Upper lobe of left lung (tissue), 6 donors: Measurements from ENCODE around the gene NOD1. TPM values are rescaled to one million over a fixed set of nuclear protein-coding genes. Genes with fewer than 3 reads are reported as not detected.
"Not testable (repeated sequence)": the region's sequence is repeated elsewhere in the genome, so short reads cannot be mapped to it uniquely, and the experiment has no call there.

Experiments
- ATAC-seq, 2 donors: fragments of 200-7000 bp; cut with Tn5 transposase; one replicate each; pipeline ENCODE4 v1.9.1; 2022; ENCODE audit warnings: mild to moderate bottlenecking in 2 of 2, moderate library complexity in 2 of 2; ENCODE audit not compliant: low FRiP score in 2 of 2
- DNase-seq, 2 donors: peaks; one replicate each; pipeline ENCODE4 v3.0.0-alpha.2; 2019 to 2020
- H3K27ac ChIP-seq, 4 donors: fragments of 200-600 bp; sonication (generic); one replicate each; pipeline ENCODE4 v1.5.1; 2016 to 2019
- H3K27me3 ChIP-seq, 4 donors: fragments of 200-600 bp; sonication (generic); one replicate each; pipeline ENCODE4 v1.5.1; 2017 to 2019
- H3K36me3 ChIP-seq, 4 donors: fragments of 200-600 bp; sonication (generic); one replicate each; pipeline ENCODE4 v1.5.1; 2016 to 2019
- H3K4me1 ChIP-seq, 4 donors: fragments of 200-600 bp; sonication (generic); one replicate each; pipeline ENCODE4 v1.5.1; 2018 to 2019
- H3K4me3 ChIP-seq, 4 donors: fragments of 200-600 bp; sonication (generic); one replicate each; pipeline ENCODE4 v1.5.1; 2017 to 2019; ENCODE audit warnings: mild to moderate bottlenecking in 2 of 4, moderate library complexity in 1 of 4
- H3K9me3 ChIP-seq, 4 donors: fragments of 200-600 bp; sonication (generic); one replicate each; pipeline ENCODE4 v1.5.1; 2018 to 2019
- EP300 ChIP-seq, 4 donors: sonication (generic); formaldehyde crosslinking; IDR thresholded peaks; one replicate each; pipeline ENCODE4 v1.5.1; 2017; ENCODE audit warnings: antibody characterized with exemption in 4 of 4, control low read depth in 2 of 4
- POLR2A ChIP-seq, 4 donors: fragments of 450-650 bp; IDR thresholded peaks; one replicate each; pipeline ENCODE4 v1.5.1; 2016 to 2017; ENCODE audit warnings: antibody characterized with exemption in 4 of 4, mild to moderate bottlenecking in 2 of 4
- POLR2AphosphoS5 ChIP-seq, 2 donors: sonication (generic); formaldehyde crosslinking; IDR thresholded peaks; one replicate each; pipeline ENCODE4 v1.5.1; 2017; ENCODE audit warnings: antibody characterized with exemption in 2 of 2
- WGBS, 2 donors: methylation state at CpG; one replicate each; pipeline ENCODE4 v1.1.5; 2017 to 2018; 5-methylcytosine and 5-hydroxymethylcytosine counted together
- total RNA-seq, 6 donors: library from RNA; depleted of rRNA in 4 of 6; stranded (reverse); fragments of >200 nt in 4 of 6; gene quantifications; one replicate each; pipeline versions ENCODE4 v1.1.0 to v1.2.1, GENCODE V29; 2016 to 2021
- TF ChIP-seq, protein P1 (sequence below), 6 experiments: fragments of 450-650 bp in 4 of 6; fragments of 200-600 bp in 2 of 6; sonication (generic) in 2 of 6; IDR thresholded peaks; one replicate each; pipeline ENCODE4 v1.5.1; 2016 to 2019; ENCODE audit warnings: antibody characterized with exemption in 6 of 6
- donor health status: DM: no; HTN: no; CAD: no; lungs with moderate emphysema.
- donor health status: DM: no; HTN: yes; CAD: no; lungs with severe emphysema.

The NOD1 gene
- total RNA-seq, 6 donors from 2014 or later, result 24.7 to 71.2 (median 38.0) TPM

DNA sequence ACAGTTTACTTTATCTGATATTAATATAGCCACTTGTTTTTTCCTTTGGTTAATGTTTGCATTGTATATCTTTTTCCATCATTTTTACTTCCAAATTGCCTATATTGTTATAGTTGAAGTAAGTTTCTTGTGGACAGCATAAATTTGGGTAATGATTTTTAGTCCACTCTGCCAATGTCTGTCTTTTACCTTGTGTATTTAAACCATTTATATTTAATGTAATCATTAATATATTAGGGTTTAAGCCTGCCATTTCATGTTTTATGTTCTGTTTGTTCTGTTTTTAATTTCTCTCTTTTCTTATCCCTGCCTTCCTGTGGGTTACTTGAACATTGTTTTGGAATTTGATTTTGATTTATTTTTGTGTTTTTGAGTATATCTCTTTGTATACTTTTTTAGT lies 12.8 kb upstream of the NOD1 start:
- TF ChIP-seq POLR2A (IDR thresholded peaks at IDR 0.05), result no peak
- TF ChIP-seq, protein P1, sequence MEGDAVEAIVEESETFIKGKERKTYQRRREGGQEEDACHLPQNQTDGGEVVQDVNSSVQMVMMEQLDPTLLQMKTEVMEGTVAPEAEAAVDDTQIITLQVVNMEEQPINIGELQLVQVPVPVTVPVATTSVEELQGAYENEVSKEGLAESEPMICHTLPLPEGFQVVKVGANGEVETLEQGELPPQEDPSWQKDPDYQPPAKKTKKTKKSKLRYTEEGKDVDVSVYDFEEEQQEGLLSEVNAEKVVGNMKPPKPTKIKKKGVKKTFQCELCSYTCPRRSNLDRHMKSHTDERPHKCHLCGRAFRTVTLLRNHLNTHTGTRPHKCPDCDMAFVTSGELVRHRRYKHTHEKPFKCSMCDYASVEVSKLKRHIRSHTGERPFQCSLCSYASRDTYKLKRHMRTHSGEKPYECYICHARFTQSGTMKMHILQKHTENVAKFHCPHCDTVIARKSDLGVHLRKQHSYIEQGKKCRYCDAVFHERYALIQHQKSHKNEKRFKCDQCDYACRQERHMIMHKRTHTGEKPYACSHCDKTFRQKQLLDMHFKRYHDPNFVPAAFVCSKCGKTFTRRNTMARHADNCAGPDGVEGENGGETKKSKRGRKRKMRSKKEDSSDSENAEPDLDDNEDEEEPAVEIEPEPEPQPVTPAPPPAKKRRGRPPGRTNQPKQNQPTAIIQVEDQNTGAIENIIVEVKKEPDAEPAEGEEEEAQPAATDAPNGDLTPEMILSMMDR (IDR thresholded peaks at IDR 0.05), result no peak
- Histone ChIP-seq H3K36me3 (peaks cover 0 to 1% (median under 1%) of the 10 kb centered on the region in 4 donors), H3K9me3 (peaks cover 0 to 3% (median 0%) of the 10 kb centered on the region in 4 donors), H3K27me3 (no peaks in the 10 kb centered on the region), H3K4me3 (no peak overlapping the region), H3K27ac (no peak overlapping the region), H3K4me1 (no peaks in the 10 kb centered on the region)
- DNase-seq, result no peak
- ATAC-seq, result no peak

DNA sequence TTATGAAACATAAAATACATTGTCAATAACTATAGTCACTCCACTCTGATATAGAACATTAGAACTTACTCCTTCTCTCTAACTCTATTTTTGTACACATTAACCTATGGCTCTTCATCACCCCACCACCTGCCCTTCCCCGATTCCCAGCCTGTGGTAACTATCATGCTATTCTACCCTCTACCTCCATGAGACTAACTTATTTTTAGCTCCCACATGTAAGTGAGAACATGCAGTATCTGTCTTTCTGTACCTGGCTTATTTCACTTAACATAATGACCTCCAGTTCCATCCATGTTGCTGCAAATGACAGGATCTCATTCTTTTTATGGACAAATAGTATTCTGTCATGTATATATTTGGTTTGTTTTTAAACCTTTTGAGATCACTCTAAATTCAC lies 8.8 kb upstream of the NOD1 start:
- TF ChIP-seq, protein P1 (IDR thresholded peaks at IDR 0.05), result no peak
- no peak for TF ChIP-seq EP300 (IDR thresholded peaks at IDR 0.05)
- no peak for TF ChIP-seq POLR2AphosphoS5 (IDR thresholded peaks at IDR 0.05)
- no peak for TF ChIP-seq POLR2A (IDR thresholded peaks at IDR 0.05)
- no peaks in the 10 kb centered on the region for H3K36me3 ChIP-seq
- no peak overlapping the region for H3K27ac ChIP-seq
- whole genome bisulfite sequencing, 2 donors, result 76 to 82% methylated on average over 1 of the region's 1 CpG
- DNase-seq (no peak), ATAC-seq (no peak)
- no peaks in the 10 kb centered on the region for H3K4me1 ChIP-seq
- H3K9me3 ChIP-seq, result peaks cover 0 to 3% (median 0%) of the 10 kb centered on the region in 4 donors
- no peak overlapping the region for H3K4me3 ChIP-seq
- no peaks in the 10 kb centered on the region for H3K27me3 ChIP-seq

DNA sequence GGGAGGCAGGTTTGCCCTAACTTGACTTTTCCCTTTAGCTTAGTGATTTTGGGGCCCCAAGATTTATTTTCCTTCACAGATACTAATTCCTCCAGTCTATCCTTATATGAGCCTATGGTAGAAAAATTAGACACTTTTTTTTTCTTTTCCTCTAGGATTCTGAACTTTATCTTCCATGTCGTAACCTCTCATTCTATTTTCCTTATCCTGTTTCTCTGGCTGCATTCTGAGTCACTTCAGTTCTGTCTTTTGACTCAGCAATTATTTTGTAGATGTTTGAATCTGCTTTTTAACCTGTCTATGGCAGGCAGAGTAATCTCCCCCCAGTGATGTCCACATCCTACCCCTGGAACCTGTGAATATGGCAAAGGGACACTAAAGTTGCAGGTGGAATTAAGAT lies 7.1 kb upstream of the NOD1 start:
- ATAC-seq (no peak), DNase-seq (no peak)
- TF ChIP-seq EP300 (IDR thresholded peaks at IDR 0.05) (no peak), POLR2A (IDR thresholded peaks at IDR 0.05) (no peak), POLR2AphosphoS5 (IDR thresholded peaks at IDR 0.05) (no peak)
- TF ChIP-seq, protein P1 (IDR thresholded peaks at IDR 0.05), result no peak
- H3K36me3 ChIP-seq, result no peaks in the 10 kb centered on the region
- no peaks in the 10 kb centered on the region for H3K9me3 ChIP-seq
- H3K27ac ChIP-seq, result no peak overlapping the region
- 94 to 95% methylated on average over 1 of the region's 1 CpG for WGBS, 2 donors
- no peaks in the 10 kb centered on the region for H3K4me1 ChIP-seq
- no peaks in the 10 kb centered on the region for H3K27me3 ChIP-seq
- no peak overlapping the region for H3K4me3 ChIP-seq

DNA sequence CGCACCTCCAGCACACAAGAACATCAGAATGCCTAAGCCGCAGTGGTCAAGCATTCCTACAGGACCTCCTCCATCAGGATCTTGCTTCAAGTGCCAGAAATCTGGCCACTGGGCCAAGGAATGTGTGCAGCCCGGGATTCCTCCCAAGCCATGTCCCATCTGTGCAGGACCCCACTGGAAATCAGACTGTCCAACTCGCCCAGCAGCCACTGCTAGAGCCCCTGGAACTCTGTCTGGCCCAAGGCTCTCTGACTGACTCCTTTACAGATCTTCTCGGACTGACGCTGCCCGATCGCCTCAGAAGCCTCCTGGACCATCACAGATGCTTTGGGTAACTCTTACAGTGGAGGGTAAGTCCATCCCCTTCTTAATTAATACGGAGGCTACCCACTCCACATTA lies 2.8 kb upstream of the NOD1 start:
- not testable (repeated sequence) for H3K27me3 ChIP-seq, DNase-seq, H3K36me3 ChIP-seq, H3K27ac ChIP-seq, ATAC-seq, H3K9me3 ChIP-seq, H3K4me3 ChIP-seq
- 91 to 94% methylated on average over 6 to 9 of the region's 9 CpGs for WGBS, 2 donors
- H3K4me1 ChIP-seq, result peaks cover 19 to 26% (median 24%) of the 10 kb centered on the region in 4 donors

DNA sequence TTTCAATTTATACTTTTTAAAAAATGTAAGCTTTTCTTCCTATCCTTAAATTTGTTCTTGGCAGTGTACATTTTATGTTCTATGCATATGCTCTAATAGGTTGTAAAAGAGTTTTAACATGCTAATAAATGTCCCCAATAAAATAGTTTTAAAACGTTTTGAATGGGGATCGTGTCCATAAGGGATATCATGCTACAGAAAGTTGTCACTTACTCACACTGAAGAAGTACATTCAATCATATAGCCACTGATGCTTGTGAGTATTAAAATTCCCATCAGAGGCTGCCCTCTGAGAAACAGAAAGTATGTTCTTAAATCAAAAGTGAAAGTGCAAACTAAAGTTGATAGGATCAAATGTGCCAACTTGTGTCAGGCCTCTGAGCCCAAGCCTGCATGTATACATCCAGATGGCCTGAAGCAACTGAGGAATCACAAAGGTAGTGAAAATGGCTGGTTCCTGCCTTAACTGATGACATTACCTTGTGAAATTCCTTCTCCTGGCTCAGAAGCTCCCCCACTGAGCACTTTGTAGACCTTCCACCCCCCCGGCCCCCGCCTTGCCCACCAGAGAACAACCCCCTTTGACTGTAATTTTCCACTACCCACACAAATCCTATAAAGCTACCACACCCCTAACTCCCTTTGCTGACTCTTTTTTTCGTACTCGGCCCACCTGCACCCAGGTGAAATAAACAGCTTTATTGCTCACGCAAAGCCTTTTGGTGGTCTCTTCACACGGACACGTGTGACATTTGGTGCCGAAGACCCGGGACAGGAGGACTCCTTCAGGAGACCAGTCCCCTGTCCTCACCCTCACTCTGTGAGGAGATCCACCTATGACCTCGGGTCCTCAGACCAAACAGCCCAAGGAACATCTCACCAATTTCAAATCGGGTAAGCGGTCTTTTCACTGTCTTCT lies 877 bp upstream of the NOD1 start:
- Histone ChIP-seq H3K27me3 (no peaks in the 10 kb centered on the region), H3K4me3 (peak overlapping the region; percentile 66 to 74 (median 69)), H3K4me1 (peaks cover 37 to 46% (median 44%) of the 10 kb centered on the region in 4 donors), H3K36me3 (no peaks in the 10 kb centered on the region), H3K9me3 (no peaks in the 10 kb centered on the region), H3K27ac (peak overlapping the region; percentile 90 to 96 (median 94))
- TF ChIP-seq, protein P1 (IDR thresholded peaks at IDR 0.05), result no peak
- TF ChIP-seq POLR2AphosphoS5 (IDR thresholded peaks at IDR 0.05), result no peak
- TF ChIP-seq POLR2A (IDR thresholded peaks at IDR 0.05), result no peak
- no peak for TF ChIP-seq EP300 (IDR thresholded peaks at IDR 0.05)
- 84 to 85% methylated on average over 14 of the region's 14 CpGs for WGBS, 2 donors
- no peak for ATAC-seq
- no peak for DNase-seq
